GM19395 (cell line): Measurements from ENCODE around the gene COL6A3.

Source experiments
- ATAC-seq: cut with Tn5 transposase; IDR thresholded peaks from one replicate; pipeline ENCODE4 v1.9.1; 2021; ENCODE audit warnings: mild to moderate bottlenecking, moderate library complexity; ENCODE audit not compliant: unreplicated experiment

Gene COL6A3

GRCh38 chr2:237276716-237277490, 137.1 kb downstream of the COL6A3 start:
- ATAC-seq: no peak
